HG03442 (cell line): ENCODE data around the gene CNTD1.

Experiments
- ATAC-seq: cut with Tn5 transposase; IDR thresholded peaks from one replicate; pipeline ENCODE4 v1.9.1; 2021; ENCODE audit warnings: mild to moderate bottlenecking, moderate library complexity; ENCODE audit not compliant: unreplicated experiment

CNTD1 gene

GRCh38 chr17:42779304-42779935, 19.2 kb upstream of the CNTD1 start:
- no peak for ATAC-seq

DNA sequence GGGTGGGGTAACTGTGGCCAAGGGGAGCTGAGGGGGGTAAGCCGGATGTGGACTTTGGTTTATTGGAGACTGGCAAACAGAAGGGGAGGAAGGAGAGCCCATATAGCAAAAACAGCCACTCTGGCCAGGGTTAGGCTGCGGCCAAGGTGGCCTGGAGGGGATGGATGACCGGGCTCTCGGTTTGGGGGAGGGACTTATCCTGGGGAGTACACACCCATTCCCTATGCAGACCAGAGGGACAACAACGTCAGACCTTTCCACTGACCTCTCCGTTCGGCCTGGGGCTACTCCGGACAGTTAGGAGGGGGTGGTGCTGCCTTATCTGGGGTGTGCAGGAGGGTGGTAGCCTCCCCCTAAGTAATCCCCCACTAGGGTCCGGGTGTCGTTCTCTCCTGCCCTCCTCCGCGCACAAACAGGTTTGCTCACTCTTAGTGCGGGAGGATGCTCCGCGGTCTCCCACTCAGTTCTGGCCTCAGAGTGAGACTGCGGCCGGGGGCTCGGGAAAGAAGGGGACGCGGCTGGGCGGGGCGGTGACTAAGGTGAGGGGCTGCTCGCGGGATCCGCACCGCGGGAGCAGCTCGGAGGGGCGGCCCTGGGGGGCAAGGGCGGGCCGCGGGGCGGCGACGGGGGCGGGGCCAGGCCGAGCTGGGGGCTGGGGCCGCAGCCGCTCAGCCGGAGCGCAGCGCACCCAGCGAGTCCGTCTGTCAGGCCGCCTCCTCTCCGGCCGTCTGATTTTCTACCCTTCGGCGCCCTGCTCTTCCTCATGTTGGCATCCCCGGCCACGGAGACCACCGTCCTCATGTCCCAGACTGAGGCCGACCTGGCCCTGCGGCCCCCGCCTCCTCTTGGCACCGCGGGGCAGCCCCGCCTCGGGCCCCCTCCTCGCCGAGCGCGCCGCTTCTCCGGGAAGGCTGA, 18.5 kb upstream of the CNTD1 start, which contains the start of gene WNK4:
WNK4 (plus strand) TSS at position 675 of the 915 bp plus-strand sequence; CDS start at position 764, 89 bp downstream.
- ATAC-seq: no peak

GRCh38 chr17:42780851-42781638, 17.6 kb upstream of the CNTD1 start:
- no peak for ATAC-seq

DNA sequence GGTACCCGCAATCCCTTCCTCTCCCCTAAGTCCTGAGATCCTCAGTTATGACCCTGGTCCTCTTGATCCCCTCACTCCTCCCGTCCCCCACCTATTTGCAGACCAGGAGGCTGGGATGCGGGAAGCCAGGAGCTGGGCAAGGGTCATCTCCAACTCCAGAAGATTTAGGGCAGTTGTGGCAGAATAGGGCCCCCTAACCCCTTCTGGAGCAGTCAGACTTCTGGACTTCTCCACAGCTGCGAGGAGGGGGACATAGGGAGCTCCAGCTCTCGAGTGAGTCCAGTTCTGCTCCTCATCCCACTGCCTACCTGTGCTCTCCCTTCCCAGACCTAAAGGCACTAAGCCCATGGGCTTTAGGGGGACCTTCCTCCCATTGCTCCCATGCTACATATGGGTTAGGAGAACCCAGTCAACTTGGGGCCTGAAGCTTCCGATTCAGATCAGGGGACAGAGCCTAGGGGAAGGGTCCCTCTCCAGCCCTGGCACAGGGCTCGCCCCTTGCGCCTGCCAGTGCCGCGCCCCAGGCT, 17.0 kb upstream of the CNTD1 start:
- ATAC-seq: no peak

- ATAC-seq: no peak
Observed at GRCh38 chr17:42782166-42783061, 16.2 kb upstream of the CNTD1 start.

DNA sequence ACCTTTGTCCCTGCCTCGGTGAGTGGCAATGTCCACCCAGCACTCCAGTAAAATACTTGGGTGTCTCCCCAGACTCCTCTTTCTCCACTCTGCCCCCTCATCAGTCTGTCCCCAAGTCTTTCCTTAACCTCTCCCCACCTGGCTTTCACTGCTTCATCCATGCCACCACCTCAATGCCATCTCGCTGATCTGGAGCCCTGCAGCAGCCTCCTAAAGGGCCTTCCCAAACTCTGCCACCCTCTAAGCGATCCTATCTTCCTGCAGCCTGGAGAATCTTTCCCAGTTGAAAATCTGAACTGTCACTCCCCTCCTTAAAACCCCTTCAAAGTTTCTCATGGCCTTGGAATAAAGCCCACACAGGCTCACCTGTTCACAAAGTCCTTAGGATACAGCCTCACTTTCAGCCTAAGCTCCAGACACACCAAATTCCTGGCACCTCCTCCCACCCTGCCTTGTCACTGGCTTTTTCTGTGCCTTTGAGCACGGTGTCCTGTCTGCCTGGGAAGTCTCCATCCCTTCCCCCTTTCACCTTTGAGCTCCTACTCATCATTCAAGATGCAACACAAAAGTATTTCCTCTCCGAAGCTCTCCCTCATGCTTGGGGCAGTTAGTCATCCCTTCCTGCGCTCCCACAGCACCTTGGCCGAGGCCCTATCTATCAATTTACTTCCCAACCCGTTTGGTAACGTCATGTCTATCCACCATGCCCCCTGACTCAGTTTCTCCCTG, 15.4 kb upstream of the CNTD1 start:
- ATAC-seq: no peak

DNA sequence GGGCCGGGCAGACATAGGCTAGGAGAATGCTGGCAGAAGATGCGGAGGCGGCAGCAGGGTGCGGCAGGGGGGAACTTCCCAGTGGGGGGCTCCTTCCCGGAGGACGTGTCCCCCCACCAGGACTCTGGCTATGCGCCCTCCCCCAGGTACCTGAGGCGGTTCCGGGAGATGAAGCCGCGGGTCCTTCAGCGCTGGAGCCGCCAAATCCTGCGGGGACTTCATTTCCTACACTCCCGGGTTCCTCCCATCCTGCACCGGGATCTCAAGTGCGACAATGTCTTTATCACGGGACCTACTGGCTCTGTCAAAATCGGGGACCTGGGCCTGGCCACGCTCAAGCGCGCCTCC, 14.9 kb upstream of the CNTD1 start:
- ATAC-seq: no peak

DNA sequence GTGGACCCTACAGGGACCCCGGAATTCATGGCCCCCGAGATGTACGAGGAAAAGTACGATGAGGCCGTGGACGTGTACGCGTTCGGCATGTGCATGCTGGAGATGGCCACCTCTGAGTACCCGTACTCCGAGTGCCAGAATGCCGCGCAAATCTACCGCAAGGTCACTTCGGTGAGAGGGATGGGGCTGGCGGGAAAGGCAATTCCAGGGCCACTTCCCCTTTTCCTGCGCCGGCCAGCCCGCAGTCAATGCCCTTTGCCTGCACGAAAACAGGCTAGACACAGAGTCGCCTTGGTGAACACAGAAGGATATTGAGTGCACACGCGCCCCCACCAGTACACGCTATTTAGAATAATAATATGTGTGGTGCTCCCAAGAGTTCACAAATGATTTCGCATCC, 14.3 kb upstream of the CNTD1 start:
- no peak for ATAC-seq

GRCh38 chr17:42784811-42785592, 13.7 kb upstream of the CNTD1 start:
- no peak for ATAC-seq

DNA sequence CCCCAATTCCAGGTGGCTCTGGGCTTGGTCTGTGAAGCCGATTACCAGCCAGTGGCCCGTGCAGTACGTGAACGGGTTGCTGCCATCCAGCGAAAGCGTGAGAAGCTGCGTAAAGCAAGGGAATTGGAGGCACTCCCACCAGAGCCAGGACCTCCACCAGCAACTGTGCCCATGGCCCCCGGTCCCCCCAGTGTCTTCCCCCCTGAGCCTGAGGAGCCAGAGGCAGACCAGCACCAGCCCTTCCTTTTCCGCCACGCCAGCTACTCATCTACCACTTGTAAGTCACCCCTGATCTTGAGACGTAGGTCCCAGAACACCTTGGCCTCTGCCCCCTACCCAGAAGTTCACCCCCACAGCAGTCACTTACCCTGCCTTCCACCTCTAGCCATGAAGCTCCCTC, 11.4 kb upstream of the CNTD1 start:
- no peak for ATAC-seq

- no peak for ATAC-seq
Observed at GRCh38 chr17:42791948-42792347, 6.7 kb upstream of the CNTD1 start.

DNA sequence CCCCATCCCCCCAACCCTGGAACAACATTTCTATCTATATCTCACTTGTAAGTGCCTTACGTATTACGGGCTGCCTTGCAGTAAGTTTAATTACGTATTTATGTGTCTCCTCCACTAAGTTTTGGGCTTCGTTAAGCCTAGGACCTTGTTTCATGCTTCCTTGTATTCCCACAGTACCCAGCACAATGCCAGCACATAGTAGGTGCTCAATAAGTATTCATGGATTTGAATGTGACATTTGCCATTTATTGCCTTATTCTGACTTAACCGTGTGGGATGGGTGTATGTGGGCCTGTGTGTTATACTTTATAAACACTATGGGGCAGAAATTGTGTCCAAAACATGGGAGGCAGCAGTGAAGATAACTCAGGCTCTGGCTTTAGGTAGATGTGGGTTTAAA, 6.1 kb upstream of the CNTD1 start:
- ATAC-seq: no peak

DNA sequence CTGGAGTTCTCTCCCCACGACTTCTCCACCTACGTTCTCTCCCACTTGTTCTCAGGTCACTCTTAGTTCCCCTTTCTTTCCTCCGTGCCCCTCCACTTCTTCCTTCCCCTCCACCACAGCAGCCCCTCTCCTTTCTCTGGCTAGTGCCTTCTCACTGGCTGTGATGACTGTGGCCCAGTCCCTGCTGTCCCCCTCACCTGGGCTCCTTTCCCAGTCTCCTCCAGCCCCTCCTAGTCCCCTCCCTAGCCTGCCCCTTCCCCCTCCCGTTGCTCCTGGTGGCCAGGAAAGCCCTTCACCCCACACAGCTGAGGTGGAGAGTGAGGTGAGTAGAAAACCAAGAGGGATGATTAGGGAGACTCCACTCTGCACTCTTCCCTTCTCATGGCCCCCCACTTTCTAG, 3.6 kb upstream of the CNTD1 start:
- ATAC-seq: no peak

DNA sequence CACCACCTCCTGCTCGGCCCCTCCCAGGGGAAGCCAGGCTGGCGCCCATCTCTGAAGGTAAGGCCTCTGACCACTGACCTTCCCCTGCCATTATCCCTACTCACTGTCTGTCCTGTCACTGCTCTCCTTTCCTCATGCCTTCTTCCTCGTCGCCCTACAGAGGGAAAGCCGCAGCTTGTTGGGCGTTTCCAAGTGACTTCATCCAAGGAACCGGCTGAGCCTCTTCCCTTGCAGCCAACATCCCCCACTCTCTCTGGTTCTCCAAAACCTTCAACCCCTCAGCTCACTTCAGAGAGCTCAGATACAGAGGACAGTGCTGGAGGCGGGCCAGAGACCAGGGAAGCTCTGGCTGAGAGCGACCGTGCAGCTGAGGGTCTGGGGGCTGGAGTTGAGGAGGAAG, 3.2 kb upstream of the CNTD1 start:
- ATAC-seq: no peak

DNA sequence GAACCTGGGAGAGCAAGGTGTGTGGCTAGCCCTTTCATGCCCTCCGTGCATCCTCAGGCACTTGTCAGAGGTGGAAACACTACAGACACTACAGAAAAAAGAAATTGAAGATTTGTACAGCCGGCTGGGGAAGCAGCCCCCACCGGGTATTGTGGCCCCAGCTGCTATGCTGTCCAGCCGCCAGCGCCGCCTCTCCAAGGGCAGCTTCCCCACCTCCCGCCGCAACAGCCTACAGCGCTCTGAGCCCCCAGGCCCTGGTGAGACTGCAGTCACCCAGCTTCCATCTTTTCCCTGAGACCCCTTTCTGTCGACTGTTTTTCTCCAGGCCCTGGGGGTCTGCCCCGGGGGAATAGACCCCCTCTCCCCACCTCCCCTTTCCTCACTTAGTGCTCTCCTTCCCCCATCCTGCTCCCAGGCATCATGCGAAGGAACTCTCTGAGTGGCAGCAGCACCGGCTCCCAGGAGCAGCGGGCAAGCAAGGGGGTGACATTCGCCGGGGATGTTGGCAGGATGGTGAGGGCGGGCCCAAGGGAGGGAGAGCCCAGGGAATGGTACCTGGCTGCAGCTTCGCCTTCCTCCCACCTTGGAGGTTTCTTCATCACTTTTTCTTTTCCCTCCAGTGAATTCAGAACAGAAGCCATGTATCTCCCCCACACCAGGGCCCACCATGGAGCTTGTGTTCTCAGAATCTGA, 2.4 kb upstream of the CNTD1 start:
- no peak for ATAC-seq

DNA sequence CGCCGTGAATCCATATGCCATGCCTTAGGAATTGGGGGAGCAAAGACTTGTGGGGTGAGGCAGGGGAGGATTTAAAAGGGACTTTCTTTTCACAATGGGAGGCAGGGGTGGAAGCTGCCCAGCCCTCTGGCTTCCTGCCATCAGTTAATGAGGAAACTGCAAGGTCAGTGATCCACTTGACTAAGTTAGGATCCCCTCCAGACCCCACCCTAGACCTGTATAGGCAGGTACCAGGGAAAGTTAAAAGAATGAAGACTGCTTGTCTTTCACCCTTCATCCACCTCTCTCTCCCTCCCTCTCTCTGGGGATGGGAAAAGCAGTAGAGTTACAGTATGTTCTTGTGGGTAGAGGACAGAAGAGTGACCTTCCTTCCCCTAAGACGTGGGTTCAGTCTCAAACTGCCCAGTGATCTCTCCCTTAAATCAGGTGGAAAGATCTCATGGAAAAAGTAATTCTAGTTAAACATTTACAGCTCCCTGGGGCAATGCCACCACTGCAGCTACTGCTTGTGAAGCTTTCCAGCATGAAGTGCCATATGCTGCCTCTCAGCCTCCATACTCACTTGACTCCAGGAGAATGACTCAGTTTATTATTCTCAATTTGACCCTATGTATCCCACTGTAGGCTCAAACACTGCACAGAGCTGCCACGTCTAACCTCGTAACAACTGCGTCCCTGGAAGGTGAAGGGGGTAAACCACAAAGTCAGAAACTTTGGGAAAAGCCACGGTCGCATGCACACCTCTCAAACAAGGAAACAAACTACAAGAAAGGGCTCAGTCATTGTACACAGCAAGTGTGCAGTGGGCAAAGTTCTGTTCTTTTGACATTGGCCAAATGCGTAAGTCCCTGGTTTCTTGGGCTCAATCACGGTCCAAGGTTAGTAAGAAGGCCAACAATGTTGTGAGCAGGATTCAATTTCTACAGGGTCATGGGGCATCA, 1.3 kb upstream of the CNTD1 start:
- ATAC-seq: no peak

DNA sequence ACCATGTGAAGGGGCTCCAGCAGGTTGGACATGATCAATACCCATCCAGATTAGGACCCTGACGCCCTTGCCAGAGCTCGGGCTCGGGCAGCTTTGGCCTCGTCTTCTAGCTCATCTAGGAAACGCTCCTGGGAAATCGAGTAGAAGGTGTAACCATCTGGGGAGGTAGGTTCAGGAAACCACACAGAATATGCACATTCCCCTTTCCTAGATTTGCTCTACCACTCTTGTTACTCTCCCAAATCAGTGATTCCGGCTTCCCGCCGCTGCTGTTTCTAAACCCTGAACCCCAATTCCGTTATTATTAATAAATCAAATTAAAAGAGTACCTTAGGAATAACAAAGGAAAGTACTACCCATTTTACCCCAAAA, 664 bp upstream of the CNTD1 start:
- no peak for ATAC-seq
